SIG-M5 (cell line): ENCODE measurements around the gene FXYD4.

Experiments used
- DNase-seq: peaks from one replicate; lab custom pipeline; 2025; lab: John Stamatoyannopoulos, UW

Gene FXYD4

DNA sequence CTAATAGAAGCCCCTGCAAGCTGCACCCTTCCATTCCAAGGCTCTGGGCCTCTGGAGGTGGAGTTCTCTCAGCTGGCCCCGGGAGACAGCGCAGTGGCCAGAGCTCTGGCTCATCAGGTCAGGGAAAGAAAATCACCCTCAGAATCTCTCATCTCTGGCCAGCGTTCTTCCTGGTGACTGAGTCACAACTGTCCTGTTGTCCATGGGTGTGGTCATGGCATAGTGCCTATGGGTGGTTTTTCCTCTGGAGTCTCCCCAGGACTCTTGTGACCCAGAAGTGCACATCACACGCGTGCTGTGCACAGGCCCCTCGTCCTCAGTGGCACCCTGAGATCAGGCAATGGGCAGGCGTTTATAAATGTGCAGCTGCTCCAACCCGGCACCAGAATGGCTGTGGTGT lies 27.4 kb upstream of the FXYD4 start:
- DNase-seq = no peak

DNA sequence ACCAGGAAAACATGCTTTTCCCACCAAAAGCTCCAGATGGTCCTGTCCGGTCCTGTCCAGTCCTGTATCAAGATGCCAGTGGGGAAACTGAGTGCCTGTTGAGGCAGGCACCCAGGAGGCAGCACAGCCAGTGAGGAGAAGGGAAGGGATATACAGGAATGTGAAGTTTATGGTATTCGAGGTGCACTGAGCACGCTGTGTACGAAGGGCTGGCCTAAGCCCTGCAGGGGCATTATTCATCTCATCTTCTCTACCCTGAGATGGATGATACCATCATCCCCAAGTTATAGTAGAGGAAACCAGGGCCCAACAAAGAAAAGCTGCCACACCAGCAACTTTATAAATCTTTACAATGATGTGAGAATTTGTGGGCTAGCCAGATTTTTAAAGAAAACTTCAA lies 23.4 kb upstream of the FXYD4 start:
- DNase-seq = no peak

DNA sequence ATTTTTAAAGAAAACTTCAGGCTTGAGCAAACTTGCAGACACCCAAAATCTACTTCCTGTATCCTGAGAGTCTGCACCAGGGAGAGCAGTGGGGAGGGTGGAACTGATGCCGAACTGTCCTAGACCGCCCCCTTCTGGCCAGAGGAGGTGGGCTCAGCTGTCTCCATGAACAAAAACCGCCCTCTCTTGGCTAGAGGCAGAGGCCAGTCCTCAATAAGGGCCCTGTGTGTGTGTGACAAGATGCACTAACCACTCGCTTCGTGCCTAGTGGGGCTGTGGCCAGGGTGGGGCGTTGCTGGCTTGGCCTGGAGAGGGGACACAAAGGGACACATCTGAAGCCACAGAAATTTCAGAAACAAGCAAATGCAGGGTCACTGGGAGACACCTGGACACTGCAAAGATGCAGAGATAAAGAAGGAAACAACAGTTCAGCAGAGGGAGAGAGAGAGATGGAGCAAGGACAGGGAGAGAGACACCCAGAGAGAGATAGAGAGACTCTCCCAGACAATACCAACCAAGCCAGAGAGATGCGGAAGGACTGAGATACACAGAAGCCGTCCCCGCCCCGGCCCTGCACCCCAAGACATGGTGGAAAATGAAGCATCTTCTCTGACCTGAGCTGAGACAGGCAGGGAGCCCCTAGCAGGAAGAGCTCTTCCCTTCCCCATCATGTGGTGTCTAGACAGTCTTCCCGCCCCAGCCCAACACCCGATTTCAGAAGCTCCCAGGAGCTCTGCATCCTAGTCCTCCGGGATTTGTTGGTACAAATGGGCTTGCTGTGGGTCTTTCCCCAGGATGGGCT lies 22.7 kb upstream of the FXYD4 start:
- DNase-seq = peak; percentile 17

DNA sequence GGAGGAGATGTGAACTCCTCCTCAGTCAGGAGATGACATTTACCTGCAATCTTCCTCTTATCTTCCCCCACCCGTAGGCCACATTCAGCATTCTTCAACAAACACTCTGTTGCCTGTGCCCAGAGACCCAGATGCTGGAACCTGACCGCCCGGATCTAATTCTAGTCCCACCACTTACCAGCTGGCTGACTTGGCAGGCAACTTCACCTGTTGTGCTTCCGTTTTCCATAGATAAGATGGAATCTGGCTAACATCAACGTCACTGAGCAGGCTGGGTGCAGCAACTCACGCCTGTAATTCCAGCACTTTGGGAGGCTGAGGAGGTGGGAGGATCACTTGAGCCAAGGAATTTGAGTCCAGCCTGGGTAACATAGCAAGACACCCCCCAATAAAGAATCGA lies 21.3 kb upstream of the FXYD4 start:
- no peak for DNase-seq

DNA sequence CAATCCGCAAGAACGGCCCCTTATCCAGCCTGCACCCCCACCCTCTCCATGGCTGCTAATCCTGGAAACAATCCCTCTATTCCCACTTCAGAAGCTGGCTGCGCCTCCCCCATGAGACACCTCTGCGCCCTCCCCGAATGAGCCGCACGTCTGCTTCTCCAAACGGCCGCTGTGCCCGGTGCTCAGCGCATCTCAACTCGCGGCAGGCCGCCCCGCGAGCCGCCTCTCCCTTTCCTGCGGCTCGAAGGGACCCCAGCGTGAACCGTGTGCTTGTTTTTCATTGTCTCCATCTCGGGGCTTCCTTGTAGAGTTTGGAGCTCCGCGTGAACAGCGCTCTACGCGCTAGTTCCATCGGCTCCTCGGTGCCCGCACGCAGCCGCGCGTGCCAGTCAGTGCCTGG lies 20.8 kb upstream of the FXYD4 start:
- no peak for DNase-seq

DNA sequence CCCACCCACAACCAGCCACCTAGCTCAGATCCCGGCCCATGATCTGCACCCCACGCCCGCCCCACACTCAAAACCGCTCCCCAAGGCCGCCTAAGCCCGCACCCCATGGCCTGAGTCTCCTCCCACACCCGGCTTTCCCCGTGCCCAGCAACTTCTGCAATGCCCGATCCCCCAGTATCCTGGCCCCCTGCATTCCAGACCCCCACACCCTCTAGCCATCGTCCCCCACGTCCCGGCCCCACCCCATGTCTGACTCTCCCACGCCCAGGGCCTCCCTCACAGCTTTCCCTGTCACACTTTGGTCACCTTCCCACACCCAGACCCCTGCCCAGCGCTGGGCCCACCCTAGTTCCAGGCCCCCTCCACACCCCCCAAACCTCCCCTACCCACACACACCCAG lies 20.1 kb upstream of the FXYD4 start:
- no peak for DNase-seq

DNA sequence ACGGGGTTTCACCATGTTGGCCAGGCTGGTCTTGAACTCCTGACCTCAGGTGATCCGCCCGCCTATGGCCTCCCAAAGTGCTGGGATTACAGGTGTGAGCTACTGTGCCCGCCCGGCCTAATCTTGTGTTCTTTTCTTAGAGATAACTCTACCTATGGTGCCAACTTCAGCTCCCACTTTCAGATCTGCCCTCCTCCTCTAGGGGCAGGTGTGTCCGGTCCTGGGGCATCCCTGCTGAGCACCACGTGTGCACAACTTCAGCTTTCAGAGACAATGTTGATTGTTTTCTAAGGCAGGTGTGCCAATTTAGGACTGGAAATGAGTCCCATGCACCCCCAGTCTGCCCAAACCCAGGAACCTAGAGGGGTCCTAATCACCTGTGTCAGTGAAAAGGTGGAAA lies 18.5 kb upstream of the FXYD4 start:
- DNase-seq = no peak

DNA sequence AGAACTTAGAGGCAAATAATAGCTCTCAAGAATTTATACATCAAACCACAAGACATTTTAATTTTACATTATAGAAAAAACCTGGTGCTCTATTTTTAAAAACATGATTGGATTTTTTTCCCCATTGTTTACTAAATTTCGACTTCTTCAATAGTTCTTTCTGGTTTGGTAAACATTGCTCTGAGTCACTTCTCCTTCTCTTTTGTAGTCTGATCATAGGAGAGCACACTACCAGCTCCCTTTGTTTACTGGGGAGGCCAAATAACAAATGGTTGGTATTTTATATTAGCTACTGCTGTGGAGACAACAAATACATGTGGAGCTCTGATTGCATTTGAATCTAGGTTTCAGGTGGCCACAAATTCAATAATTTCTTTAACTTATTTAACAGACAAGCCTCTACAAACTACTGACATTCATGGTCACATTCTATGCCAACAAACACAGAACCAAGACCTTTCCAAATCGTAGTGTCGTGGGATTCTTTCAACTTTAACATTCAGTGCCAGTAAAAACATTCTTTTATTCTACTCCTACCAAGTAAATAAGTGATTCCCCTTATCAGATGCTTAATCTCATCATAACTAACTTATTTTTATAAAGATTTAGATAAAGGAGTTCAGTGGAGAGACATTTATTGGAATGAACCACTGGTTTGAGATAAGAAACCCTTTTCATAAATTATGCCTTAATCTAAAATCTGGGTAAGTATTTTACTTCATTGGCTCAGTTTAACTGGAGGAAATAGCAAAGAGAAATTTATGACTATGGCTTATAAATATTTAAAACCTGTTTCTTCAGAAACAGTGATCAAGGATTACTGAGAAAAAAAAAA lies 17.7 kb upstream of the FXYD4 start:
- DNase-seq = no peak

DNA sequence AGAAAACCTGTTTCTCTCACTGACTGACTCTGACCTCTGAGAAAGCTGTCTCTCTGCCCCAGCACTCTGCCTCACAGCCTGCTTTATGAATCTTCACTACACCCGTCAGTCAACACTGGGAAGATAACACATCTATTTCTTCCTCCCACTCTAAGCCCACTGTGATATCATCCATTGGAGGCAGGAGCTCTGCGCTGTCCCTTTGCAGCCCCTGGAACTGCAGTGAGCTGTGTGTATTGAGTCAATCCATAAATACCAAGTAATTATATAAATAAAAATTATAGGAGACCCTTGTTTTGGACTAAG lies 17.2 kb upstream of the FXYD4 start:
- DNase-seq = no peak

DNA sequence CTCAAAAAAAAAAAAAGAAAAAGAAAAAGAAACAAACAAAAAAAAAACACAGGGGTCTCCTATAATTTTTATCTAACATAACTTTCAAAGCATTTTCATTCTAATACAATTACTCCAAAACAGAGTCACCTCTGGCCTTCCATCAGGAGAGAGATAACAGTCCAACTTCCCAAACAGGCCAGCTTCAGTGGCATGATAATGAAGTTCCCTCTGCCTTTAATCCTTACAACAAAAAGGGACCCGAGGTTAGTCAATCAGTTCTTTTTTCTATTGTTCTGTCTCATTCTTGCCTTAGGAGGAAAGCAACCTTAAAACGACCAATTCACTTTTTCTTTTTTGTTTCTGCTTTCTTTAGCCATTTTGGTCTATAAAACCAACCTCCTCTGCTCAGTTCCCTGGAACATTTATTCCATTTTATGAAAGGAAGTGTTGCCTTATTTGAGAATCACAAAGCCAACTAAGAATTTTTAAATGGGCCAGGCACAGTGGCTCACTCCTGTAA lies 16.5 kb upstream of the FXYD4 start:
- no peak for DNase-seq

DNA sequence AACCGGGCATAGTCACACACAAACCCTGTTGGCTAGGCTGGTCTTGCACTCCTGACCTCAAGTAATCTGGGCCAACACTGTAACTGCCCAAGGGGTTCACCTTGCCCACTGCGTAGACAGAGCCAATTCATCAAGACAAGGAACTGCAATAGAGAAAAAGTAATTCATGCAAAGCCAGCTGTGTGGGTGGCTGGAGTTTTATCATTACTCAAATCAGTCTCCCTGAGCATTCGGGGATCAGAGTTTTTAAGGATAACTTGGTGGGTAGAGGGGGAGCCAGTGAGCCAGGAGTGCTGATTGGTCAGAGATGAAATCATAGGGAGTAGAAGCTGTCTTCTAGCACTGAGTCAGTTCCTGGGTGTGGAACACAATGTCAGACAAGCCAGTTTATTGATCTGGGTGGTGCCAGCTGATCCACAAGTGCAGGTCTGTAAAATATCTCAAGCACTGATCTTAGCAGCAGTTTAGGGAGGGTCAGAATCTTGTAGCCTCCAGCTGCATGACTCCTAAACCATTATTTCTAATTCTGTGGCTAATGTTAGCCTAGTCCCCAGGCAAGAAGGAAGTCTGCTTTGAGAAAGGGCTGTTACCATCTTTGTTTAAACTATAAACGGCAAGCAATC lies 15.6 kb upstream of the FXYD4 start:
- DNase-seq = no peak

DNA sequence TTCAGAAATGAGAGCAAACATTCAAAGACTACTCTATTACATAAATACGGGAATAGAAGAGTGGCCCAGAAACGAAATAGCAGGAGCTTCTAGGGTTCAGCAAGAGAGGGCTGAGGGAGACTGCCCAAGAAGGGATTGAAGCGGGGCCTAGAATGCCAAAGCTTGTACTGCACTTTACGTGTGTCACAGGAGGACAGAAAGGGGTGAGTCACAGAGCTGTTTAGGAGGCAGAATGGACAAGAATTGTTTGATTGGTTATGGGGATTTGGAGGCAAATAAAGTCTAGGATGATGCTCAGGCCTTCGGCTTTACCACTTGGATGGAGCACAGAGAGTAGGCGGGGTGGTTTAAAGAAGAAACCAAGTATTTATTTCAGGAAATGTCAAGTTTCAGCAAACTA lies 11.3 kb upstream of the FXYD4 start:
- DNase-seq = no peak

DNA sequence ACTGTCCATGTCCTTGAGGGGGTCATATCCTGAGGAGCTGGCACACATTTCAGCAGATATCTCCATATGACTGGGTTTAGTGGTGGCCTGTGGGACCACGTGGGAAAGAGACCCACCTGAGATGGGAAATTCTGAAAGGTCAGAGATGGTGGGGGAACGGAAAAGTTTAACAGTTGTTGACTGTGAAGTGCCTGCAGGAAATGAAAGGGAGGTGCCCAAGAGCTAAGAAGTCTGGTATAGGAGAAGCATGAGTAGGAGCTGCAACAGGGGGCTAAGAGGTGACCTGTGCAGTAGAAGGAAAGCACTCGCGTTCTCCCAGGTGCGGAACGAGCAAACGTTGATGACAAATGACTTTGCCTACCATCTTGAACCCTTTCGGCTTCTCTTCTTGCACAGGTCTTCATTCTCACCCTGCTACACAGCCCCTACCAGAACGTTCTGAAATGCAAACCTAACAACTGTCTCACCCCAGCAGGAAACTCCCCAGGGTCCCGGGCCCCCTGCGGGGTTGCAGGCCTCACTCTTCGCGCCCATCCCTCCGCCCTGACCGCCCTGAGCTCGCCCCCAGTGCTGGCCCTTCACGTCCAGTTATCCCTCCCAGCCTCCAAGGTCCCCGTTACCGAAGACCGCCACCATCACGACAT lies 9.8 kb upstream of the FXYD4 start:
- no peak for DNase-seq

DNA sequence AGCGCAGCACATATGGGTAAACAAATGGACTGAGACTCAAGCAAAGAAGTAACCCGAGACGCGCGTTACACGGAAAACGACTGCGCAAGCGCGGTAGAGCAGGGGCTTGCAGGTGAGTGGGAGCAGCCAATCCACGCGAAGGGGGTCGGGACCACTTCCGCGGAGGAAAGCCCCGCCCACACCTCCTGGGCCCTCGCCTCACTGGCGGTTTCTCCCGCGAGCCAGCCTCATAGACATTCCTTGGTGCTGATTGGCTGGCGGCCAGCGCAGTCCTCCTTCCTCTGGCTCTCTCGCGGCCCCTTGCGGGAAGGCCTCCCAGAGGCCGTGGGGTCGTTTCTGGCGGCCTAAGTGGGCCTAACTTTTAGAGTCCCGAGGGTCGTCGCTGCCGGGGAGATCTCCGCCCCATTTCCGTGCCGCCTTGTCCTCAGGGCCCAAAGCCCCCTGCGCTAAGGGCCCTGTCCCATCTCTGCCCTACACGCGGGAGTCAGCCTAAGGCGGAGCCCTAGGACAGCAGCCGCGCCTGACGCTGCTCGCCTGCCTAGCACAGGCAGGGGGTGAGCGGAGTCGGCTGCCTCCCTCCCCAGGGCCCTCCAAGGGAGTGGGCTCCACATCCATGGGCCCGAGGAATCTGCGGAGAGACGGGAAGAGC lies 9.1 kb upstream of the FXYD4 start:
- DNase-seq = no peak

DNA sequence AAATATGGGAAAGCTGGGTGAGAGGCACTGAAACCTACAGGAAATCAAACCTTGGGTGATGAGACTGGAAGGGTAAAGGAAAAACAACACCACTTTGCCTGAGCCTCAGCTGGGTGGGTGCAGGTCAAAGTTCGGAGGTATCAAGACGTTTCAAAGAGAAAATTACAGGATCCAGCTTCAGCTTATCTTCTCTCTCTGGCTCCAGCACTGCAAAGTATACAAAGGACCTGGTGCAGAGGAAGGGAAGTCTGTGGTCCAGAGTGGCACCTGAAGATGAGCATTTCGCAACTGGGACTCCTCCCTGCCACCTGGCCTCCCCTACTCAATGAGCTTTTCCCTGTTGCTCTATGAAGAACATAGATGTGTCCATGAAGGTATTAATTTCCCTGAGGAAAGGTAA lies 6.4 kb upstream of the FXYD4 start:
- no peak for DNase-seq

DNA sequence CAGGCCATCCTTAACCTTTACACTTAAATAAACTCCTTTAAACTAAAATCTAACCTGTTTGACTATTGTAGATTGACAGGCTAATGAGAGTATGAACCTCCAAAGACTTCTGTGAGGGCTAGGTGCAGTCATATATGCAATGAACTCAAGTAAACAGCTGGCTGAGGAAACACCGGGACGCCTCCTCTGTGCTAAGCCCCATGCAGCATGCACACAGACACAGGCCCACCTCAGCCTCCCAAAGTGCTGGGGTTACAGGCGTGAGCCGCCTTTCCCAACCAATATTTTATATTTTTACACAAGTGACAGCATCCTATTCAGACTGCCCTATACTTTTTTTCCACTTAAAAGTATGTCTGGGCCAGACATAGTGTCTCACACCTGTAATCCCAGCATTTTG lies 1.5 kb upstream of the FXYD4 start:
- DNase-seq = no peak

DNA sequence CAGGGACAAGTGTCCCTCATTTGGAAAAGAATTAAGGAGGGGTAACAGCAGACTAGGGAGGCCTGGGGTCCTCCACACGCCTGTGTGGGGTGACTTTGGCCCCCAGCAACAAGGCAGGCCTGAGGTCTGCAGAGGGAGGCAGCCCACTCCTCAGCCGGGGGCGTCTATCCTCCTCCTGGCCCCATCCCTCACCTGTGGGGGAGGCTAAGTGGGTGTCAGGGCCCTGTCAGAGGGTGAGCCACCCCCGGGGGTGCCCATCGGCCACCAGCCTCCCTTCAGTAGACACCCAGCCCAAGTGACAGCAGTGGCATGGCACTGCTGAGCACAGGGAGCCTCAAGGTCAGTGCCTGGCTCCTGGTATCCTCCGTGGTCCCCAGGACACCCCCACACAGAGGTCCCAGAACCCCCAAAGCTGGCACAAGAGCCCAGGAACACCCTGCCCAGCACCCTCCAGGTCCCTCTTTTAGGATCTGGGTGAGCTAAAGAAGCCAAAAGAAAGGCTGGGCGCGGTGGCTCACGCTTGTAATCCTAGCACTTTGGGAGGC lies 693 bp upstream of the FXYD4 start:
- no peak for DNase-seq

DNA sequence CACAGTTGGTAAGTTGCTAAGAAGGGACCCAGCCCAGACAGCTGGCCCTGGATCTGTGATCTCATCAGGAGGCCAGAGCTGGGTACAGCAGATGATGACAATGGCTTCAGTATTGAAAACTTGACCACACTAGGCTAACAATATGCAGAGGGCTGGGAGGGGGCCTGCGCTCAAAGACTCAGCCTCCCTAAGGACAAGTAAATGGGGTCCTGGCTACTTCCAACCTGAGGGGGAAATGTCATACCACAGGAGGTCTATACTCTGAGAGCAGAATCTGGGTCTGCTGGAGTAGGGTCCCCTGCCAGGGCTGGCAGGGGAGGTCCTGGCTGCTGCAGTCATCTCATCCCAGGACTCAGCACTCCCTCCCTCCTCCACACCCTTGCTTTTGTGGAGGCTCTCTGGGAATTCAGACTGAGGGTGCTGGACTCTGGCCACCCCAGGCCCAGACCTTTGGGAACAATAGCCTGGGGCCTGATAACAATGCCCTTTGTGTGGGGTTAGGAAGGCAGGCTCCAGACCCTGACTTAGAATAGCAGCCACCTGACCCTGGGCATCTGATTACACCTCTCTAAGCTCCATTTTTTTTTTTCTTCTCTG lies 1.4 kb downstream of the FXYD4 start:
- DNase-seq = no peak

DNA sequence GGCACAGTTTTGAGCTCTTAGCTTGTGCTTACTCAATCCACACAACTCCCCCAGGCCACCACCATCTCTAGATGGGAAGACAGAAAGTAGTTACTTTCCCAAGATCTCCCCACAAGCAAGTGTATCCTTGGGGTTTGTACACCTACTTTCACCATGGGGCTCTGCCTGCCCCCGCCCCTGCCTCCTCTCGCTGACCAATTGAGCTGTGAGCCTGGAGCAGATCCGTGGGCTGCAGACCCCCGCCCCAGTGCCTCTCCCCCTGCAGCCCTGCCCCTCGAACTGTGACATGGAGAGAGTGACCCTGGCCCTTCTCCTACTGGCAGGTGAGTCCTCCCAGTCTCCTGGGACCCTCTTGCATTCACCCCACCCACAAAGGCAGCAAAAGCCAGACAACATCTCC lies 2.0 kb downstream of the FXYD4 start:
- DNase-seq = no peak

DNA sequence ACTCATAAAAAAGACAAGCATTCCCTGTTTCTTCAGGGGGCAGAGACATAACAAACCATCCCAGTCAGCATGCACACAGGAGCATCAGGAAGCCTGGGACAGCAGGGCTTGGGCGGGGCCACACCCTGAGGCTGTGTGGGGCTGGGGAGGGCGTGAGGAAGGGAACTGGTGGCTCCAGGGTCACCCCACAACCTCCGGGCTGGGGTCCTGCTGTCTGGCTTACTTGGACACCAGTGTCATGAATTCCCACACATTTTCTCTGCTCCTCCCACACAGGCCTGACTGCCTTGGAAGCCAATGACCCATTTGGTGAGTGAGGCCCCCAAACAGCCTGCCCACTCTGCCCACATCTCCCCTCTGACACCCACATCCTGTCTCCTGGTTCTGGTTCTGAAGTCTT lies 2.8 kb downstream of the FXYD4 start:
- DNase-seq = no peak

DNA sequence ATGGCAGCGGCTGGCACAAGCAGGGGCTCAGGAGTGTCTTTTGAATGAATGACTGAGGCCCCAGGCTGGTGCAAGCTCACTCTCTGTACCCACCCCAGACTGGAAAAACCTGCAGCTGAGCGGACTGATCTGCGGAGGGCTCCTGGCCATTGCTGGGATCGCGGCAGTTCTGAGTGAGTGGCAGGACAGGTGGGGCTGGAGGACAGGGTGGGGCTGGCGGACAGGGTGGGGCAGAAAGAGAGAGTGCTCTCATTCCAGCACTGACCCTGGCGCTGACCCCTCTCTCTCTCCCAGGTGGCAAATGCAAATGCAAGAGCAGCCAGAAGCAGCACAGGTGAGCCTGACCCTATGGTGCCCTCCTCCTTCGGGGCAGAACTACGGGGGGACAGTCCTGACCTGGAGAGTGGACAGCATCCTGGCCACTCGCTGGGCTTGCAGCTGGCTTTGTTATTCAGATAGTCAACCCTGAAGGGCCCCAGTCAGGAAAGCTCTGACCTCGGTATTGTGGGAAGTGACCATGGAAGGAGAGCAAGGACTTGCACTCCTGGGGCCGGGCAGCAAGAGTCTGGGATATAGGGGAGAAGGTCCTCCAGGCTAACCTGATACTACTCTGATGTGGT lies 4.1 kb downstream of the FXYD4 start:
- no peak for DNase-seq
